CD14-positive monocyte (primary cell): ENCODE results near the gene SLC4A4. TPM values are rescaled to one million over a fixed set of nuclear protein-coding genes. Genes with fewer than 3 reads are reported as not detected.

Experiments used
- DNase-seq, 3 donors: peaks; one replicate each; pipeline ENCODE4 v3.0.0-alpha.2; 2011 to 2022
- H2AFZ ChIP-seq: 2 replicates; pipeline ENCODE4 v1.6.0; 2012; ENCODE audit warnings: mild to moderate bottlenecking, low read depth, low read length, inconsistent platforms; ENCODE audit not compliant: insufficient read depth, poor library complexity, severe bottlenecking
- H3K27ac ChIP-seq, 2 donors: 1 replicate in 1 of 2; 2 replicates in 1 of 2; pipeline ENCODE4 v1.5.1; 2012 to 2013; ENCODE audit warnings: low read length in 2 of 2, control low read depth in 1 of 2, inconsistent platforms in 1 of 2, low read depth in 1 of 2, mild to moderate bottlenecking in 1 of 2
- H3K27me3 ChIP-seq, 2 donors: one replicate each; pipeline versions ENCODE4 v1.6.0 to v1.6.1; 2011 to 2013; ENCODE audit warnings: low read length in 2 of 2; ENCODE audit not compliant: control insufficient read depth in 2 of 2, insufficient read depth in 2 of 2
- H3K36me3 ChIP-seq, 2 donors: replicated peaks in 1 of 2; 1 replicate in 1 of 2; 2 replicates in 1 of 2; pipeline versions ENCODE4 v1.5.1 to v1.6.1; 2012 to 2013; ENCODE audit warnings: low read length in 2 of 2, control low read depth in 1 of 2, inconsistent platforms in 1 of 2, mild to moderate bottlenecking in 1 of 2; ENCODE audit not compliant: insufficient read depth in 2 of 2, control insufficient read depth in 1 of 2
- H3K4me1 ChIP-seq, 2 donors: 1 replicate in 1 of 2; 2 replicates in 1 of 2; pipeline versions ENCODE4 v1.5.1 to v1.6.1; 2012 to 2013; ENCODE audit warnings: low read length in 2 of 2, control low read depth in 1 of 2, inconsistent platforms in 1 of 2, mild to moderate bottlenecking in 1 of 2, moderate library complexity in 1 of 2; ENCODE audit not compliant: insufficient read depth in 2 of 2, control insufficient read depth in 1 of 2
- H3K4me2 ChIP-seq: replicated peaks from 2 replicates; pipeline ENCODE3; 2012; ENCODE audit warnings: low read length, moderate library complexity, mild to moderate bottlenecking; ENCODE audit not compliant: poor library complexity, severe bottlenecking; ENCODE audit errors: extremely low read depth
- H3K4me3 ChIP-seq, 3 experiments: fragments of 200-600 bp in 1 of 3; sonication (generic) in 1 of 3; replicated peaks in 1 of 3; 1 replicate in 2 of 3; 2 replicates in 1 of 3; pipeline ENCODE4 v1.5.1; 2011 to 2013; ENCODE audit warnings: low read length in 3 of 3, mild to moderate bottlenecking in 3 of 3, control low read depth in 2 of 3, low read depth in 2 of 3, inconsistent platforms in 1 of 3, moderate library complexity in 1 of 3
- H3K79me2 ChIP-seq: 2 replicates; pipeline ENCODE4 v1.6.0; 2012; ENCODE audit warnings: mild to moderate bottlenecking, control low read depth, inconsistent platforms, low read length, moderate library complexity; ENCODE audit not compliant: insufficient read depth
- H3K9ac ChIP-seq: 2 replicates; pipeline ENCODE4 v1.6.0; 2017; ENCODE audit warnings: low read length, mild to moderate bottlenecking; ENCODE audit not compliant: insufficient read depth, poor library complexity, severe bottlenecking
- H3K9me3 ChIP-seq, 2 donors: replicated peaks in 1 of 2; 1 replicate in 1 of 2; 2 replicates in 1 of 2; pipeline versions ENCODE4 v1.5.1 to v1.6.1; 2012 to 2013; ENCODE audit warnings: low read length in 2 of 2, control low read depth in 1 of 2; ENCODE audit not compliant: control insufficient read depth in 1 of 2, insufficient read depth in 1 of 2
- H4K20me1 ChIP-seq: 2 replicates; pipeline ENCODE4 v1.6.0; 2012; ENCODE audit warnings: mild to moderate bottlenecking, low read length, control low read depth, moderate library complexity; ENCODE audit not compliant: insufficient read depth
- H3K27ac Mint-ChIP-seq, 7 donors: one replicate each; pipeline ENCODE4 v1.8.0; 2020; ENCODE audit warnings: mild to moderate bottlenecking in 7 of 7, mixed read lengths in 7 of 7, moderate library complexity in 6 of 7, inconsistent platforms in 2 of 7
- H3K27me3 Mint-ChIP-seq, 3 donors: one replicate each; pipeline ENCODE4 v1.8.0; 2021 to 2022; ENCODE audit warnings: low read depth in 3 of 3, mild to moderate bottlenecking in 3 of 3, mixed read lengths in 3 of 3, moderate library complexity in 3 of 3, inconsistent platforms in 1 of 3
- H3K36me3 Mint-ChIP-seq, 2 donors: one replicate each; pipeline ENCODE4 v1.8.0; 2020; ENCODE audit warnings: mixed read lengths in 2 of 2, inconsistent platforms in 1 of 2, mild to moderate bottlenecking in 1 of 2
- H3K4me1 Mint-ChIP-seq: one replicate; pipeline ENCODE4 v1.8.0; 2020; ENCODE audit warnings: mild to moderate bottlenecking, mixed read lengths
- H3K4me3 Mint-ChIP-seq, 2 donors: one replicate each; pipeline ENCODE4 v1.8.0; 2020; ENCODE audit warnings: mild to moderate bottlenecking in 2 of 2, mixed read lengths in 2 of 2, moderate library complexity in 1 of 2
- H3K9me3 Mint-ChIP-seq, 7 donors: one replicate each; pipeline ENCODE4 v1.8.0; 2020 to 2022; ENCODE audit warnings: mixed read lengths in 7 of 7, mild to moderate bottlenecking in 6 of 7, moderate library complexity in 6 of 7, inconsistent platforms in 2 of 7
- WGBS: methylation state at CpG from one replicate; pipeline ENCODE4 v1.1.5; 2013; ENCODE audit warnings: missing lambda C conversion rate; ENCODE audit not compliant: insufficient coverage; 5-methylcytosine and 5-hydroxymethylcytosine counted together
- intact Hi-C, 2 donors: fragments of 100-400 bp; cut with micrococcal nuclease; formaldehyde crosslinking; loops; one replicate each; pipeline versions ENCODE4 v1.15.0 to v1.15.1; 2023
- polyA plus RNA-seq, 3 donors: library from polyadenylated mRNA; depleted of rRNA in 1 of 3; unstranded in 2 of 3; stranded (reverse) in 1 of 3; fragments of 300-500 nt in 2 of 3; fragments of >200 nt in 1 of 3; fragmentation: Illumina TruSeq in 2 of 3; gene quantifications; 1 replicate in 2 of 3; 2 replicates in 1 of 3; pipeline ENCODE4 v1.2.3, GENCODE V29; 2012 to 2021
- TF ChIP-seq, protein P1 (sequence below): fragments of 200-600 bp; IDR thresholded peaks from one replicate; pipeline ENCODE4 v1.8.0; 2022; ENCODE audit warnings: antibody characterized with exemption, mild to moderate bottlenecking

Gene SLC4A4
- polyA plus RNA-seq, 3 donors: 0.03 TPM; not detected in 2

DNA sequence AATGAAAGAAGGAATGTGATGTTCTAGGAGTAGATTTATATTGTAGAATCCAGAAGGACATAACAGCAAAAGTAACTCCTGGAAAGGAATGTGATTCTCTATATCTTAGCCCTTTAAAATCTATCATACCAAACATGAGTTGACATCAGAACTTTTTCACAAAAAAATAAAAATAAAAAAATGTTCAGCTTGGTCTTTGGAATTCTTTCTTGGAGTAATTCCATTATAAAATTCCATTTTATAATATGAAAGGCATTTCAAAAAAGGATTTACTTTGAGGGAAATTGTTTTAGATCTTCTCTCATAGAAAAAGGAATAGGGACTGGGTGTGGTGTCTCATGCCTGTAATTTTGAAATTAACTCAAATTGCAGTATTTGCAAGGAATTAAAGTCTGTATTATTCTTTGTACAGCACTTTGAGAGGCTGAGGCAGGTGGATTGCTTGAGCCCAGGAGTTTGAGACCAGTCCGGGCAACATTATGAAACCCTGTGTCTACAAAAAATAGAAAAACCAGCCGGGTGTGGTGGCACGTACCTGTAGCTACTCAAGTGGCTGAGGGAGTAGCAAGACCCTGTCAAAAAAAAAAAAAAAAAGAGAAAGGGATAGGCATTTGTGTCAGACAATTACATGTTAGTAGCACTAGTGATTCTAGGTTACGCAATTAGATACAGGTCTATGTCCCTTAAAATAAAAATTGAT lies 134.9 kb downstream of the SLC4A4 start:
- no peaks in the 10 kb centered on the region for H3K27me3 Mint-ChIP-seq
- Histone ChIP-seq H3K4me2 (no peak overlapping the region), H3K36me3 (no peaks in the 10 kb centered on the region), H3K79me2 (no peaks in the 10 kb centered on the region), H3K4me3 (no peak overlapping the region), H3K27me3 (no peaks in the 10 kb centered on the region), H3K27ac (no peak overlapping the region), H4K20me1 (no peaks in the 10 kb centered on the region), H3K4me1 (no peaks in the 10 kb centered on the region), H3K9ac (no peak overlapping the region), H2AFZ (no peak overlapping the region), H3K9me3 (no peaks in the 10 kb centered on the region)
- no peaks in the 10 kb centered on the region for H3K4me1 Mint-ChIP-seq
- intact Hi-C loops: no loop called here
- H3K36me3 Mint-ChIP-seq: no peaks in the 10 kb centered on the region
- DNase-seq: no peak
- no peak overlapping the region for H3K27ac Mint-ChIP-seq
- TF ChIP-seq, protein P1, sequence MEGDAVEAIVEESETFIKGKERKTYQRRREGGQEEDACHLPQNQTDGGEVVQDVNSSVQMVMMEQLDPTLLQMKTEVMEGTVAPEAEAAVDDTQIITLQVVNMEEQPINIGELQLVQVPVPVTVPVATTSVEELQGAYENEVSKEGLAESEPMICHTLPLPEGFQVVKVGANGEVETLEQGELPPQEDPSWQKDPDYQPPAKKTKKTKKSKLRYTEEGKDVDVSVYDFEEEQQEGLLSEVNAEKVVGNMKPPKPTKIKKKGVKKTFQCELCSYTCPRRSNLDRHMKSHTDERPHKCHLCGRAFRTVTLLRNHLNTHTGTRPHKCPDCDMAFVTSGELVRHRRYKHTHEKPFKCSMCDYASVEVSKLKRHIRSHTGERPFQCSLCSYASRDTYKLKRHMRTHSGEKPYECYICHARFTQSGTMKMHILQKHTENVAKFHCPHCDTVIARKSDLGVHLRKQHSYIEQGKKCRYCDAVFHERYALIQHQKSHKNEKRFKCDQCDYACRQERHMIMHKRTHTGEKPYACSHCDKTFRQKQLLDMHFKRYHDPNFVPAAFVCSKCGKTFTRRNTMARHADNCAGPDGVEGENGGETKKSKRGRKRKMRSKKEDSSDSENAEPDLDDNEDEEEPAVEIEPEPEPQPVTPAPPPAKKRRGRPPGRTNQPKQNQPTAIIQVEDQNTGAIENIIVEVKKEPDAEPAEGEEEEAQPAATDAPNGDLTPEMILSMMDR: no peak
- H3K4me3 Mint-ChIP-seq: no peak overlapping the region
- peaks cover 0 to 3% (median 0%) of the 10 kb centered on the region in 7 donors for H3K9me3 Mint-ChIP-seq
- WGBS: 100% methylated on average over 1 of the region's 4 CpGs

DNA sequence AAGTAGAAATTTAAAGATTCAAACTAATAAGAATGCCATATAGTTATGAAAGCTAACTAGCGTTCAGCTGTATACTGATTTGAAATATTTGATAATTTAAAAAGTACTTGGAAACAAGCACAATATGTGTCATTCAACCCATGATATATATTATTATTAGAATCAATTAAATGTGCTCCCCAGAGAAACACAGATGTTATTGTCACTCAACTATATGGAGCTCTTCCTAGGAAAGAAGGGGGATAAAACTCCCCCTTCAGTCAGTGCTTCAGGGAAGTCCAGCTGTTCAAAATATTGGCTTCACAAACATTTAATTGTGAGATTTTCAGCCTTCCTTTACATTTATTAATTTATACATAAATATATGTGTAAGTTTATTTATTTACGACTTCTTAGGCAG lies 135.9 kb downstream of the SLC4A4 start:
- intact Hi-C loops: no loop called here
- no peaks in the 10 kb centered on the region for H3K27me3 ChIP-seq
- no peaks in the 10 kb centered on the region for H4K20me1 ChIP-seq
- DNase-seq: no peak
- no peak overlapping the region for H3K27ac Mint-ChIP-seq
- no peak overlapping the region for H2AFZ ChIP-seq
- H3K4me3 Mint-ChIP-seq: no peak overlapping the region
- H3K9me3 ChIP-seq: no peaks in the 10 kb centered on the region
- no peaks in the 10 kb centered on the region for H3K36me3 ChIP-seq
- H3K27me3 Mint-ChIP-seq: no peaks in the 10 kb centered on the region
- peaks cover 0 to 3% (median 0%) of the 10 kb centered on the region in 7 donors for H3K9me3 Mint-ChIP-seq
- no peaks in the 10 kb centered on the region for H3K4me1 ChIP-seq
- TF ChIP-seq, protein P1: no peak
- no peaks in the 10 kb centered on the region for H3K36me3 Mint-ChIP-seq
- no peaks in the 10 kb centered on the region for H3K79me2 ChIP-seq
- no peak overlapping the region for H3K27ac ChIP-seq
- no CpG with 5 or more reads among the region's 2 CpGs for WGBS
- no peak overlapping the region for H3K4me2 ChIP-seq
- H3K4me3 ChIP-seq: no peak overlapping the region
- H3K9ac ChIP-seq: no peak overlapping the region
- H3K4me1 Mint-ChIP-seq: no peaks in the 10 kb centered on the region
